SK-N-SH (cell line): ENCODE measurements around the gene CRYBG3. TPM values are rescaled to one million over a fixed set of nuclear protein-coding genes. Genes with fewer than 3 reads are reported as not detected.

Source experiments
- CTCF ChIA-PET: fragments of 300-600, 350-600 bp; formaldehyde crosslinking; extraction: SDS; loops from one replicate; lab custom pipeline; 2021; lab: Yijun Ruan, JAX
- POLR2A ChIA-PET: fragments of 350-600 bp; sonication (Branson Sonifier 250); formaldehyde crosslinking; extraction: SDS; loops from one replicate; lab custom pipeline; 2020; ENCODE audit warnings: antibody characterized with exemption, inconsistent platforms; lab: Yijun Ruan, JAX
- DNase-seq: peaks from one replicate; pipeline ENCODE4 v3.0.0; 2012
- H2AFZ ChIP-seq: fragments of 200-600 bp; sonication (generic); 2 replicates; pipeline ENCODE4 v1.8.1; 2016; ENCODE audit warnings: antibody characterized with exemption, mild to moderate bottlenecking, low read depth
- H3F3A ChIP-seq: fragments of 200-600 bp; sonication (generic); replicated peaks from 2 replicates; pipeline ENCODE3; 2016; ENCODE audit warnings: antibody characterized with exemption, mild to moderate bottlenecking; ENCODE audit not compliant: insufficient read depth
- H3K27ac ChIP-seq, 2 experiments: fragments of 200-500 bp in 1 of 2; fragments of 200-600 bp in 1 of 2; sonication (Bioruptor generic) in 1 of 2; sonication (generic), shearing (Covaris generic) in 1 of 2; 2 replicates each; pipeline versions ENCODE4 v1.5.1 to v1.6.1; 2014 to 2016; ENCODE audit warnings: low read depth in 2 of 2, inconsistent platforms in 1 of 2, low read length in 1 of 2, mild to moderate bottlenecking in 1 of 2, mixed read lengths in 1 of 2
- H3K27me3 ChIP-seq: fragments of 200-600 bp; sonication (generic), shearing (Covaris generic); 2 replicates; pipeline ENCODE4 v1.6.1; 2016; ENCODE audit warnings: mixed run types; ENCODE audit not compliant: insufficient read depth
- H3K36me3 ChIP-seq, 2 experiments: fragments of 200-500 bp in 1 of 2; fragments of 200-600 bp in 1 of 2; sonication (Bioruptor generic) in 1 of 2; sonication (generic) in 1 of 2; replicated peaks in 1 of 2; 2 replicates each; pipeline versions ENCODE3 to v1.5.1; 2014 to 2016; ENCODE audit warnings: low read length in 1 of 2, mild to moderate bottlenecking in 1 of 2; ENCODE audit not compliant: insufficient read depth in 2 of 2, control insufficient read depth in 1 of 2
- H3K4me1 ChIP-seq, 2 experiments: fragments of 200-500 bp in 1 of 2; fragments of 200-600 bp in 1 of 2; sonication (Bioruptor generic) in 1 of 2; sonication (generic), shearing (Covaris generic) in 1 of 2; 2 replicates each; pipeline versions ENCODE4 v1.5.1 to v1.6.1; 2014 to 2016; ENCODE audit warnings: low read depth in 1 of 2, low read length in 1 of 2, mixed run types in 1 of 2; ENCODE audit not compliant: insufficient read depth in 2 of 2, control insufficient read depth in 1 of 2
- H3K4me2 ChIP-seq: fragments of 200-600 bp; sonication (generic), shearing (Covaris generic); 2 replicates; pipeline ENCODE4 v1.6.1; 2017; ENCODE audit warnings: mixed run types
- H3K4me3 ChIP-seq, 2 experiments: fragments of 200-500 bp in 1 of 2; fragments of 200-600 bp in 1 of 2; sonication (Bioruptor generic) in 1 of 2; sonication (generic), shearing (Covaris generic) in 1 of 2; 2 replicates each; pipeline versions ENCODE4 v1.5.1 to v1.8.1; 2014 to 2016; ENCODE audit warnings: low read depth in 2 of 2, inconsistent platforms in 1 of 2, low read length in 1 of 2, mild to moderate bottlenecking in 1 of 2, mixed read lengths in 1 of 2, moderate library complexity in 1 of 2
- H3K79me2 ChIP-seq: fragments of 200-600 bp; sonication (generic); 2 replicates; pipeline ENCODE4 v1.8.1; 2017; ENCODE audit warnings: mild to moderate bottlenecking; ENCODE audit not compliant: insufficient read depth
- H3K9ac ChIP-seq: fragments of 200-600 bp; sonication (generic); 2 replicates; pipeline ENCODE4 v1.6.1; 2017; ENCODE audit warnings: mixed run types
- H3K9me2 ChIP-seq: fragments of 200-600 bp; sonication (generic); 2 replicates; pipeline ENCODE4 v1.6.1; 2017; ENCODE audit warnings: mixed run types
- H3K9me3 ChIP-seq: fragments of 200-600 bp; sonication (generic); 2 replicates; pipeline ENCODE4 v1.6.1; 2017; ENCODE audit warnings: mixed run types, mild to moderate bottlenecking, moderate library complexity
- H4K20me1 ChIP-seq: fragments of 200-600 bp; sonication (generic); 2 replicates; pipeline ENCODE4 v1.6.1; 2017; ENCODE audit warnings: mild to moderate bottlenecking, mixed run types; ENCODE audit not compliant: insufficient read depth
- CHD2 ChIP-seq: fragments of 150-350 bp; IDR thresholded peaks from 2 replicates; pipeline ENCODE4 v1.6.1; 2018; ENCODE audit warnings: low read length; ENCODE audit not compliant: partially characterized antibody
- EZH2phosphoT487 ChIP-seq: fragments of 200-600 bp; sonication (generic); IDR thresholded peaks from 2 replicates; pipeline ENCODE4 v1.6.1; 2017; ENCODE audit warnings: low read depth, mixed run types, mild to moderate bottlenecking, antibody characterized with exemption, moderate library complexity, borderline replicate concordance
- FOSL2 ChIP-seq: IDR thresholded peaks from 2 replicates; pipeline ENCODE4 v1.4.0; 2012; ENCODE audit warnings: low read depth, mild to moderate bottlenecking, moderate library complexity, borderline replicate concordance
- FOXJ3 ChIP-seq: sonication (generic); formaldehyde crosslinking; IDR thresholded peaks from 2 replicates; pipeline ENCODE4 v1.5.1; 2020; ENCODE audit warnings: mild to moderate bottlenecking, missing genetic modification reagents
- GABPA ChIP-seq: IDR thresholded peaks from 2 replicates; pipeline ENCODE4 v1.4.0; 2012; ENCODE audit warnings: low read depth, mild to moderate bottlenecking
- GATA2 ChIP-seq: sonication (generic); formaldehyde crosslinking; IDR thresholded peaks from 2 replicates; pipeline ENCODE4 v1.5.0; 2020; ENCODE audit warnings: mild to moderate bottlenecking, missing genetic modification reagents
- MEF2A ChIP-seq: IDR thresholded peaks from 2 replicates; pipeline ENCODE4 v1.4.0; 2012; ENCODE audit warnings: low read depth, borderline replicate concordance
- NFIC ChIP-seq: IDR thresholded peaks from 2 replicates; pipeline ENCODE4 v1.4.0; 2012; ENCODE audit warnings: borderline replicate concordance
- NRF1 ChIP-seq: IDR thresholded peaks from 2 replicates; pipeline ENCODE4 v1.6.1; 2012; ENCODE audit warnings: low read depth, mild to moderate bottlenecking, low read length
- POLR2AphosphoS5 ChIP-seq: IDR thresholded peaks from 2 replicates; pipeline ENCODE4 v1.6.1; 2012; ENCODE audit warnings: low read depth, low read length
- RAD21 ChIP-seq: IDR thresholded peaks from 2 replicates; pipeline ENCODE4 v1.6.1; 2012; ENCODE audit warnings: mild to moderate bottlenecking, low read length
- SIN3A ChIP-seq: IDR thresholded peaks from 2 replicates; pipeline ENCODE4 v1.6.1; 2012; ENCODE audit warnings: low read depth, mild to moderate bottlenecking, low read length, moderate library complexity, borderline replicate concordance
- SMC3 ChIP-seq: IDR thresholded peaks from 2 replicates; pipeline ENCODE4 v1.6.1; 2012; ENCODE audit warnings: low read depth, low read length, improper control_type of control experiment
- TEAD4 ChIP-seq: IDR thresholded peaks from 2 replicates; pipeline ENCODE4 v1.4.0; 2012; ENCODE audit warnings: mild to moderate bottlenecking, borderline replicate concordance; ENCODE audit not compliant: insufficient read depth
- YY1 ChIP-seq: IDR thresholded peaks from 2 replicates; pipeline ENCODE4 v1.4.0; 2012; ENCODE audit warnings: low read depth, mild to moderate bottlenecking
- polyA plus RNA-seq, 3 experiments: library from polyadenylated mRNA; depleted of rRNA; stranded (reverse); fragments of >200 nt; gene quantifications; 2 replicates each; pipeline ENCODE4 v1.2.3, GENCODE V29; 2012
- TF ChIP-seq, protein P1 (sequence below): IDR thresholded peaks from 2 replicates; pipeline ENCODE4 v1.4.0; 2012; ENCODE audit warnings: low read depth
- TF ChIP-seq, protein P2 (sequence below): IDR thresholded peaks from 2 replicates; pipeline ENCODE4 v1.4.0; 2012; ENCODE audit warnings: low read depth, borderline replicate concordance
- TF ChIP-seq, protein P3 (sequence below): IDR thresholded peaks from 2 replicates; pipeline ENCODE4 v1.4.0; 2012; ENCODE audit warnings: low read depth, borderline replicate concordance
- TF ChIP-seq, protein P4 (sequence below): IDR thresholded peaks from 2 replicates; pipeline ENCODE4 v1.6.1; 2012; ENCODE audit warnings: mild to moderate bottlenecking, low read depth, low read length, moderate library complexity
- TF ChIP-seq, protein P5 (sequence below): IDR thresholded peaks from 2 replicates; pipeline ENCODE4; 2012

The CRYBG3 gene
- polyA plus RNA-seq, 1 of the 3 experiments (the other 2 are of a cell fraction), result 2.4 TPM

DNA sequence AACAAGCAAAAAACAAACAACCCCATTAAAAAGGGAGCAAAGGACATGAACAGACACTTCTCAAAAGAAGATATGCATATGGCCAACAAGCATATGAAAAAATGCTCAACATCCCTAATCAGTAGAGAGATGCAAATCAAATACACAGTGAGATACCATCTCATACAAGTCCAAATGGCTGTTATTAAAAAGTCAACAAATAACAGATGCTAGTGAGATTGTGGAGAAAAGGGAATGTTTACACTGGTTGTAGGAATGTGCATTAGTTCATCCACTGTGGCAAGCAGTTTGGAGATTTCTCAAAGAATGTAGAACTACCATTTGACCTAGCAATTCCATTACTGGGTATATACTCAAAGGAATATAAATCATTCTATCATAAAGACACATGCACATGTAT lies 105.9 kb downstream of the CRYBG3 start:
- no peak overlapping the region for H3K27ac ChIP-seq
- no peak overlapping the region for H3K4me2 ChIP-seq
- DNase-seq, result no peak
- ChIA-PET POLR2A (no interaction called here), CTCF (no interaction called here)
- H3K9me3 ChIP-seq, result no peaks in the 10 kb centered on the region
- no peaks in the 10 kb centered on the region for H4K20me1 ChIP-seq
- no peak overlapping the region for H3K4me3 ChIP-seq
- no peaks in the 10 kb centered on the region for H3K4me1 ChIP-seq
- H3K9ac ChIP-seq, result no peak overlapping the region
- TF ChIP-seq GATA2, result no peak
- TF ChIP-seq SMC3, result no peak
- no peak for TF ChIP-seq YY1
- no peak for TF ChIP-seq NRF1
- TF ChIP-seq POLR2AphosphoS5, result no peak
- no peak for TF ChIP-seq MEF2A
- TF ChIP-seq, protein P1, sequence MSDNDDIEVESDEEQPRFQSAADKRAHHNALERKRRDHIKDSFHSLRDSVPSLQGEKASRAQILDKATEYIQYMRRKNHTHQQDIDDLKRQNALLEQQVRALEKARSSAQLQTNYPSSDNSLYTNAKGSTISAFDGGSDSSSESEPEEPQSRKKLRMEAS, result no peak
- TF ChIP-seq SIN3A, result no peak
- no peak for TF ChIP-seq RAD21
- no peak for TF ChIP-seq CHD2
- TF ChIP-seq TEAD4, result no peak
- TF ChIP-seq, protein P2, sequence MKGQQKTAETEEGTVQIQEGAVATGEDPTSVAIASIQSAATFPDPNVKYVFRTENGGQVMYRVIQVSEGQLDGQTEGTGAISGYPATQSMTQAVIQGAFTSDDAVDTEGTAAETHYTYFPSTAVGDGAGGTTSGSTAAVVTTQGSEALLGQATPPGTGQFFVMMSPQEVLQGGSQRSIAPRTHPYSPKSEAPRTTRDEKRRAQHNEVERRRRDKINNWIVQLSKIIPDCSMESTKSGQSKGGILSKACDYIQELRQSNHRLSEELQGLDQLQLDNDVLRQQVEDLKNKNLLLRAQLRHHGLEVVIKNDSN, result no peak
- no peak for TF ChIP-seq GABPA
- TF ChIP-seq FOSL2, result no peak
- TF ChIP-seq, protein P3, sequence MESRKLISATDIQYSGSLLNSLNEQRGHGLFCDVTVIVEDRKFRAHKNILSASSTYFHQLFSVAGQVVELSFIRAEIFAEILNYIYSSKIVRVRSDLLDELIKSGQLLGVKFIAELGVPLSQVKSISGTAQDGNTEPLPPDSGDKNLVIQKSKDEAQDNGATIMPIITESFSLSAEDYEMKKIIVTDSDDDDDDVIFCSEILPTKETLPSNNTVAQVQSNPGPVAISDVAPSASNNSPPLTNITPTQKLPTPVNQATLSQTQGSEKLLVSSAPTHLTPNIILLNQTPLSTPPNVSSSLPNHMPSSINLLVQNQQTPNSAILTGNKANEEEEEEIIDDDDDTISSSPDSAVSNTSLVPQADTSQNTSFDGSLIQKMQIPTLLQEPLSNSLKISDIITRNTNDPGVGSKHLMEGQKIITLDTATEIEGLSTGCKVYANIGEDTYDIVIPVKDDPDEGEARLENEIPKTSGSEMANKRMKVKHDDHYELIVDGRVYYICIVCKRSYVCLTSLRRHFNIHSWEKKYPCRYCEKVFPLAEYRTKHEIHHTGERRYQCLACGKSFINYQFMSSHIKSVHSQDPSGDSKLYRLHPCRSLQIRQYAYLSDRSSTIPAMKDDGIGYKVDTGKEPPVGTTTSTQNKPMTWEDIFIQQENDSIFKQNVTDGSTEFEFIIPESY, result no peak
- no peak for TF ChIP-seq NFIC
- TF ChIP-seq, protein P4, sequence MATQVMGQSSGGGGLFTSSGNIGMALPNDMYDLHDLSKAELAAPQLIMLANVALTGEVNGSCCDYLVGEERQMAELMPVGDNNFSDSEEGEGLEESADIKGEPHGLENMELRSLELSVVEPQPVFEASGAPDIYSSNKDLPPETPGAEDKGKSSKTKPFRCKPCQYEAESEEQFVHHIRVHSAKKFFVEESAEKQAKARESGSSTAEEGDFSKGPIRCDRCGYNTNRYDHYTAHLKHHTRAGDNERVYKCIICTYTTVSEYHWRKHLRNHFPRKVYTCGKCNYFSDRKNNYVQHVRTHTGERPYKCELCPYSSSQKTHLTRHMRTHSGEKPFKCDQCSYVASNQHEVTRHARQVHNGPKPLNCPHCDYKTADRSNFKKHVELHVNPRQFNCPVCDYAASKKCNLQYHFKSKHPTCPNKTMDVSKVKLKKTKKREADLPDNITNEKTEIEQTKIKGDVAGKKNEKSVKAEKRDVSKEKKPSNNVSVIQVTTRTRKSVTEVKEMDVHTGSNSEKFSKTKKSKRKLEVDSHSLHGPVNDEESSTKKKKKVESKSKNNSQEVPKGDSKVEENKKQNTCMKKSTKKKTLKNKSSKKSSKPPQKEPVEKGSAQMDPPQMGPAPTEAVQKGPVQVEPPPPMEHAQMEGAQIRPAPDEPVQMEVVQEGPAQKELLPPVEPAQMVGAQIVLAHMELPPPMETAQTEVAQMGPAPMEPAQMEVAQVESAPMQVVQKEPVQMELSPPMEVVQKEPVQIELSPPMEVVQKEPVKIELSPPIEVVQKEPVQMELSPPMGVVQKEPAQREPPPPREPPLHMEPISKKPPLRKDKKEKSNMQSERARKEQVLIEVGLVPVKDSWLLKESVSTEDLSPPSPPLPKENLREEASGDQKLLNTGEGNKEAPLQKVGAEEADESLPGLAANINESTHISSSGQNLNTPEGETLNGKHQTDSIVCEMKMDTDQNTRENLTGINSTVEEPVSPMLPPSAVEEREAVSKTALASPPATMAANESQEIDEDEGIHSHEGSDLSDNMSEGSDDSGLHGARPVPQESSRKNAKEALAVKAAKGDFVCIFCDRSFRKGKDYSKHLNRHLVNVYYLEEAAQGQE, result no peak
- no peak for TF ChIP-seq FOXJ3 (CRISPR knock-in tag)
- TF ChIP-seq EZH2phosphoT487, result no peak
- TF ChIP-seq, protein P5, sequence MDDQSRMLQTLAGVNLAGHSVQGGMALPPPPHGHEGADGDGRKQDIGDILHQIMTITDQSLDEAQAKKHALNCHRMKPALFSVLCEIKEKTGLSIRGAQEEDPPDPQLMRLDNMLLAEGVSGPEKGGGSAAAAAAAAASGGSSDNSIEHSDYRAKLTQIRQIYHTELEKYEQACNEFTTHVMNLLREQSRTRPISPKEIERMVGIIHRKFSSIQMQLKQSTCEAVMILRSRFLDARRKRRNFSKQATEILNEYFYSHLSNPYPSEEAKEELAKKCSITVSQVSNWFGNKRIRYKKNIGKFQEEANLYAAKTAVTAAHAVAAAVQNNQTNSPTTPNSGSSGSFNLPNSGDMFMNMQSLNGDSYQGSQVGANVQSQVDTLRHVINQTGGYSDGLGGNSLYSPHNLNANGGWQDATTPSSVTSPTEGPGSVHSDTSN, result no peak
- no peak overlapping the region for H2AFZ ChIP-seq
- peaks cover 0 to 16% of the 10 kb centered on the region in 2 experiments for H3K36me3 ChIP-seq
- no peaks in the 10 kb centered on the region for H3K9me2 ChIP-seq
- no peaks in the 10 kb centered on the region for H3F3A ChIP-seq
- no peaks in the 10 kb centered on the region for H3K27me3 ChIP-seq
- no peaks in the 10 kb centered on the region for H3K79me2 ChIP-seq
